GM18508 (cell line): ENCODE measurements around the gene SPON1.
"Not testable (repeated sequence)": the region's sequence is repeated elsewhere in the genome, so short reads cannot be mapped to it uniquely, and the experiment has no call there.

ENCODE experiments used
- ATAC-seq: cut with Tn5 transposase; IDR thresholded peaks from one replicate; pipeline ENCODE4 v1.9.1; 2021; ENCODE audit warnings: moderate number of reproducible peaks; ENCODE audit not compliant: insufficient read depth, unreplicated experiment

SPON1 gene

GRCh38 chr11:14112721-14113120 lies 150.2 kb downstream of the SPON1 start:
- ATAC-seq, result no peak

- no peak for ATAC-seq
These were observed 151.7 kb downstream of the SPON1 start for GRCh38 chr11:14114269-14114668.

GRCh38 chr11:14114786-14115185 lies 152.3 kb downstream of the SPON1 start:
- no peak for ATAC-seq

- no peak for ATAC-seq
These were observed 155.1 kb downstream of the SPON1 start for GRCh38 chr11:14117632-14118031.

DNA sequence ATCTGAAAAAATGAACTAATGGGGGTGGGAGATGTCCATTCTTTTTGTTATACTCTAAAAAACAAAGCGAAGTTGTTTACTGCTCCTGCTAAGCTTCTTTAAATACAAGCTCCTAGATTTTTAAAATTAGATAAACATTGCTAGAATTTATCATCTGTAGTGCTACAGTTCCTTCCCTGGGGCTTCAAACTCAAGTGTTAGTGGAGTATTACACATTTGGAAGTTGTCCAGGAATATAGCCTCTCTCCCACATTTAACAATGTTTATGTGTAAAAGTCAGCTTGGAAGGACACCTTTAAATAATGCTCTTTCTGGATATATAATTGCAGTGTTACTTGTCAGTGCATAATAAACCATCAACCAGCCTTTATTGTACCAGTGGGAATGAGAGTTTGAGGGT lies 155.5 kb downstream of the SPON1 start:
- no peak for ATAC-seq

DNA sequence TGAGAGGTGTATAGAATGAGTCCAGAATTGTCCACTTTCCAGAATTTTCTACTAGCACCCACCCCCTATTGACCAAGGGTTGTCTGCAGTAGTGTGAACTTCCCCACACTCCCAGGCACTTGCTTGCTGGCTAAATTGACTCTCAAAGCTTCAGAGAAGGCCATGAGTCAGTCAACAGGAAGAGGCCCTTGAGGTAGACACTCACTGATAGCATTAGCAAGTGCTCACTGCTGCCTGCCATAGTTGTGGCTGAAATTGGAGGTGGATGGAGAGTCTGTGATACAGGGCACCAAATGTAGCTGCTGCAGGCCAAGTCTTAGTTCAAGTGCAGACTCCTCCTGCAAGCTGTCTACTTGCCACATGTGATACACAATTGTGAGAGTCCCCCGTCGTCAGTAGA lies 156.8 kb downstream of the SPON1 start:
- ATAC-seq, result no peak

DNA sequence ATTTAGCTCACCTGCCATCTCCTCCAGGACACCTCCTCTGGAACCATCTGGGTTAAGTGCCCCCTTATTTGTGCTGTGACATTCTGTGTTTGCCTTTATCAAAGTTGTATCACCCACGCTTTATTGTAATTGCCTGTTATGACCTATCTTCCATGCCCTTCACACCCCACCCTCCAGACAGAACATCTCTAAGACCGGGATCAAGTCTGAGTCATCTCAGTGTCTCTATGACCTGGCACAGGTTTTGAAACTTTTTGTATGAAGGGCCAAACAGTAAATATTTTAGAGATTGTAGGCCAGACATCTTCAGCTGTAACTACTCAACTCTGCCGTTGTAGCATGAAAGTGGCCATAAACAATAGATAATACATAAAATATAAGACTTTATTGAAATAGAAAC lies 161.8 kb downstream of the SPON1 start:
- no peak for ATAC-seq

- no peak for ATAC-seq
These were observed 162.4 kb downstream of the SPON1 start for GRCh38 chr11:14124886-14125285.

DNA sequence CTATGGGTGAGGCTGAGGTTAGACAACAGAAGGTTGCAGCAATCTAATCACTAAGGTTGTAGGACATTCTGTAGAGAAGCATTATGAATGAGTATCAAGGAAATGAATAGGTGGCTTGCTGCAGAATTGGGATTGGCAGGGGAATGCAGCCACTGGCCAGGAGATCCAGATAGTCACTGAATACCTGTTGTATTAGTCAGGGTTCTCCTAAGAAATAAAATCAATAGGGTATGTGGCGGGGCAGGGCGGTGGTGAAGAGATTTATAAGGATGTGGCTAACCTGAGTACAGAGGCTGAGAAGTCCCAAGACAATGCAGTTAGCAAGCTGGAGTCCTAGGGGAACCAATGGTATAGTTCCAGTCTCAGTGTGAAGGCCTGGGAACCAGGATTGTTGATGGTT lies 163.0 kb downstream of the SPON1 start:
- no peak for ATAC-seq

DNA sequence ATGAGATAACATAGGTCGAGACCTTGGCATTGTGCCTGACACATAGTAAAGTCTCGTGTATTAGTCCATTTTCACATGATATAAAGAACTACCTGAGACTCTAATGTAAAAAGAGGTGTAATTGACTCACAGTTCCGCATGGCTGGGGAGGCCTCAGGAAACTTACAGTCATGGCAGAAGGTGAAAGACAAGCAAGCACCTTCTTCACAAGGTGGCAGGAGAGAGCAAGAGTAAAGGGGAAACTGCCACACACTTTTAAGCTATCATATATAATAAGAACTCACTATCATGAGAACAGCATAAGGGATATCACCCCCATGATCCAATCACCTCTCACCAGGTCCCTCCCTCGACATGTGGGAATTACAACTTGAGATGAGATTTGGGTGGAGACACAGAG lies 165.2 kb downstream of the SPON1 start:
- ATAC-seq, result no peak

DNA sequence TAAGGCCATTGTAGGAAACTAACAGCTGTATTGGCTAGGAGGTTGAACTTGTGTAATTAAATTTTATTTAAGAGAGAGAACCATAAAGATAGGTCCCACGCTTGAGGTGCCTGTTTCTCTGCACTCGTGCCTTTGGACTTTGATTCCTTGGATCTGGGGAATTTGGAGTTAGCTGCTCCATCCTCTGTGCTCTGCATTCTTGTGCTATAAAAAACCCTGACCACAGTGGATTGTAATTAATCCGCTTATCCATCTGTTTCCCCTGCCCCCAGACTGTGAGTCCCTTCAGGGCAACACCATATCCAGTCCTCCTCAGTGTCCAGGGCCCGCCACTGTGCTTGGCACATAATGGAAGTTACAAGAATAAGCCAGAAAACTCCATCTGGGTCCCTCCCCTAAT lies 169.8 kb downstream of the SPON1 start:
- no peak for ATAC-seq

DNA sequence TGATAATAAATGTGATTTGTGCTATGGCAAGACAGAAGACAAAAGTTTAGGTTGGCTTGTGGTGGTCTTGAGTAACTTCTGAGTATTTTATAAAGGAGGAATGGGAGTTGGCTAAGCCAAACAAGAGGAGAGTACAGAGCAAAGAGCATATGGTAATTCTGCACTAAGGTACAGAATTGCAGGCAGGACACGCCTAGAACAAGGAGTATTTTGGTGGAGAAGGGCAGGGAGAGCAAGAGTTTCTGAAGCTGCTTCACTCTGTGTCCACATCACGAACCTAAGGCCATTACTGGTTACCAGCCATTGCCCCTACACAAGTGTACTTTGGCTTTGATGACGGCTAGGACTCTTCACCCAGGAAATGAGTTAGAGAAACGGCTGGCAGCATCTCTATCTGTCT lies 170.9 kb downstream of the SPON1 start:
- ATAC-seq, result no peak

GRCh38 chr11:14136561-14136960 lies 174.0 kb downstream of the SPON1 start:
- no peak for ATAC-seq

GRCh38 chr11:14137284-14137683 lies 174.8 kb downstream of the SPON1 start:
- ATAC-seq, result no peak

- ATAC-seq, result no peak
These were observed 178.5 kb downstream of the SPON1 start for GRCh38 chr11:14140991-14141390.

GRCh38 chr11:14141676-14142075 lies 179.2 kb downstream of the SPON1 start:
- ATAC-seq, result no peak

GRCh38 chr11:14144934-14145333 lies 182.4 kb downstream of the SPON1 start:
- ATAC-seq, result no peak

- ATAC-seq, result no peak
These were observed 186.2 kb downstream of the SPON1 start for GRCh38 chr11:14148653-14149273.

- no peak for ATAC-seq
These were observed 187.2 kb downstream of the SPON1 start for GRCh38 chr11:14149683-14150082.

DNA sequence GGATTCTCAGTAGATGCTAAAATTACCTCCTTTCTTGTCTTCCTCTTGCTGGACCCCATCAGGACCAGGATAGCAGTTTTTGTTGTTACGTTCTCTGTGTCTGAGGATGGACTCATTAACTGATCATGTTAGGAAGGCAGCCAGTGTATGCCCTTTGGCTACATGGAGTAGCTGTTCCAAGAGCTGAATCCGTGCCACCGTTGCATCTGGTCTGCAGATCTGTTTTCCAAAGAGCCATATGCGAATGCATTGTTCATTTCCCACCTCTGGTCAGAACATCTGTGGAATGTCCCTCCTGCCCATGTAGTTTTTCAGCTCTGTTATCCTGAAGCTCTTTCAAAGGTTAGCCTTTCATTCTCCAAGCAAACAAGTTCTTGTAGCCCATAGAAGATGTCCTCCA lies 188.4 kb downstream of the SPON1 start:
- ATAC-seq, result no peak

DNA sequence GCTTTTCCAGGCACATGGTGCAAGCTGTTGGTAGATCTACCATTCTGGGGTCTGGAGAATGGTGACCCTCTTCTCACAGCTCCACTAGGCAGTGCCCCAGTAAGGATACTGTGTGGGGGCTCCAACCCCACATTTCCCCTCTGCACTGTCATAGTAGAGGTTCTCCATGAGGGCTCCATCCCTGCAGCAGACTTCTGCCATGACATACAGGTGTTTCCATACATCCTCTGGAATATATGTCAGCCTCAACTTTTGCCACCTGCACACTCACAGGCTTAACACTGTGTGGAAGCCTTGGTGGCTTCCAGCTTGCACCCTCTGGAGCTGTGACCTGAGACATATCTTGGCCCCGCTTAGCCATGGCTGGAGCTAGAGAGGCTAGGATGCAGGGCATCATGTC lies 191.6 kb downstream of the SPON1 start:
- not testable (repeated sequence) for ATAC-seq

GRCh38 chr11:14158393-14158792 lies 195.9 kb downstream of the SPON1 start:
- ATAC-seq, result no peak

DNA sequence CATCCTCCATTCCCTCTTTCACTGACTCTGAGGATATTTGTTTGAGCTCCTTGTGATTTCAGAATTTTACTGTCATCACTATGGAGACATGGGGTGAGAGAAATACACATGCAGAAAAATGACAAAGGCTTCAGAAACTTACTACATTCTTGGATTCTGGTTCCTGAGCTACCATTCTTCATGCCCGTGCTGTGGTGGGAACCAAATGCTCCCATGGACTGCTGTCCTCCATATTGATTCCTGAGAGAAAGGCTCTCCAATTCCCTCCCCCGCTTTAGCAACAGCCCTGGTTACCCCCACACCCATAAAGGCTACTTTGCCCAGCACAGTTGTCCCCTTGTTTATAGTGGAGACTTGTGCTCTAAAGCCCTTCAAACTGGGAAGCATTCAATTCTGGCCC lies 201.1 kb downstream of the SPON1 start:
- no peak for ATAC-seq
